ENCODE measurements around the gene CRYBG2.

CRYBG2 gene

DNA sequence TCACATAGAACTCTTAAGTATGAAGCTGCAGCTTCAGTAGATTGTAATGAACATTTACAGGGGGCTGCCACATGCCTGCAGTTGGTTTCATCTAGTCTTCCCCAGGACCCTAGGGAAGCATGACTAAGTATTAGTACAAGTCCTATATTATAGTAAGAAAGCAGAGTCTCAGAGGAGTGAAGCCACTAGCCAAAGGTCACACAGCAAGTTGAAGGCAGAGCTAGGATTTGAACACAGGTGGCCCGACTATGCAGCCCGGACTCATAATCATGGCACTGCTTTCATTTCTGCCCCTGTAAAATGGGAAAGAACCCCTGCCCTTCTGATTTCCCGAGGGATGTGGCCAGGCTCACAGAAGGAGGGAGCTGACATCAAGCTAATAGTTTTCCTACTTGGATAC, 8.4 kb upstream of the CRYBG2 start:
- no peak overlapping the region for H3K4me2 ChIP-seq (ENCODE audit: low read length)
- no peaks in the 10 kb centered on the region for H3K36me3 ChIP-seq (ENCODE audit: control insufficient read depth, insufficient read depth, low read length)
- no peak overlapping the region for H3K27ac ChIP-seq
- H3K9me3 ChIP-seq (ENCODE audit: control insufficient read depth, low read length) = no peaks in the 10 kb centered on the region
- peaks cover 10% of the 10 kb centered on the region for H3K27me3 ChIP-seq (ENCODE audit: control insufficient read depth, insufficient read depth, low read length)
- no peak overlapping the region for H3K9ac ChIP-seq
- no peak overlapping the region for H3K4me3 ChIP-seq (ENCODE audit: low read depth, low read length)
- H3K79me2 ChIP-seq = no peaks in the 10 kb centered on the region
- TF ChIP-seq, protein P1, sequence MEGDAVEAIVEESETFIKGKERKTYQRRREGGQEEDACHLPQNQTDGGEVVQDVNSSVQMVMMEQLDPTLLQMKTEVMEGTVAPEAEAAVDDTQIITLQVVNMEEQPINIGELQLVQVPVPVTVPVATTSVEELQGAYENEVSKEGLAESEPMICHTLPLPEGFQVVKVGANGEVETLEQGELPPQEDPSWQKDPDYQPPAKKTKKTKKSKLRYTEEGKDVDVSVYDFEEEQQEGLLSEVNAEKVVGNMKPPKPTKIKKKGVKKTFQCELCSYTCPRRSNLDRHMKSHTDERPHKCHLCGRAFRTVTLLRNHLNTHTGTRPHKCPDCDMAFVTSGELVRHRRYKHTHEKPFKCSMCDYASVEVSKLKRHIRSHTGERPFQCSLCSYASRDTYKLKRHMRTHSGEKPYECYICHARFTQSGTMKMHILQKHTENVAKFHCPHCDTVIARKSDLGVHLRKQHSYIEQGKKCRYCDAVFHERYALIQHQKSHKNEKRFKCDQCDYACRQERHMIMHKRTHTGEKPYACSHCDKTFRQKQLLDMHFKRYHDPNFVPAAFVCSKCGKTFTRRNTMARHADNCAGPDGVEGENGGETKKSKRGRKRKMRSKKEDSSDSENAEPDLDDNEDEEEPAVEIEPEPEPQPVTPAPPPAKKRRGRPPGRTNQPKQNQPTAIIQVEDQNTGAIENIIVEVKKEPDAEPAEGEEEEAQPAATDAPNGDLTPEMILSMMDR (IDR thresholded peaks at IDR 0.05) = no peak
- H3K4me1 ChIP-seq = no peaks in the 10 kb centered on the region
- H2AFZ ChIP-seq = no peak overlapping the region

DNA sequence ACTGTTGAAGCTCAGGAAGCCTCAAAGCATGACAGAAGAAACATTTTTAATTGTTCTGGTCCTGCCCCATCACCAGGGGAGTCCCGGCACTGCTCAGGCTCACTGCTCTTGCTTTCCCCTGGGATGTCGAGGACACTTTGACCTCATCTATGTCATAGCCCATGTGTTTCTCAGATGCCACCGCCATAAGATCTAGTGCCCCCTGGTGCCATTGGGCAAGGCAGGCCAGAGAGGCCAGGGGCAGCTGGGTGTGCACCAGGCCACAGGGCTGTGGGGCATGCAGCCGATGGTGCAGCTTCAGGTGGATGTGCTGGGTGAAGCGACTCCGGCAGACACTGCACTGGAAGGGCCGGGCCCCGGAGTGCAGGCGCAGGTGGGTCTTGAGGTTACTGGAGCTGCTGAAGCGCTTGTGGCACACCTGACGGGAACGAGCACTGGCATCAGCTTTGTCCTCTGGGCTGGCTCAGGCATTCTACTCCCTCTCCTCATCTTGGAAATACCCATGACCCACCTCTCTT, 7.7 kb upstream of the CRYBG2 start:
- no peak overlapping the region for H3K27ac ChIP-seq
- no peak overlapping the region for H3K4me2 ChIP-seq (ENCODE audit: low read length)
- no peaks in the 10 kb centered on the region for H3K9me3 ChIP-seq (ENCODE audit: control insufficient read depth, low read length)
- no peaks in the 10 kb centered on the region for H3K79me2 ChIP-seq
- H3K9ac ChIP-seq = no peak overlapping the region
- H3K4me3 ChIP-seq (ENCODE audit: low read depth, low read length) = no peak overlapping the region
- no peaks in the 10 kb centered on the region for H3K36me3 ChIP-seq (ENCODE audit: control insufficient read depth, insufficient read depth, low read length)
- TF ChIP-seq, protein P1 (IDR thresholded peaks at IDR 0.05) = no peak
- H3K4me1 ChIP-seq = no peaks in the 10 kb centered on the region
- H3K27me3 ChIP-seq (ENCODE audit: control insufficient read depth, insufficient read depth, low read length) = peaks cover 10% of the 10 kb centered on the region
- H2AFZ ChIP-seq = no peak overlapping the region

DNA sequence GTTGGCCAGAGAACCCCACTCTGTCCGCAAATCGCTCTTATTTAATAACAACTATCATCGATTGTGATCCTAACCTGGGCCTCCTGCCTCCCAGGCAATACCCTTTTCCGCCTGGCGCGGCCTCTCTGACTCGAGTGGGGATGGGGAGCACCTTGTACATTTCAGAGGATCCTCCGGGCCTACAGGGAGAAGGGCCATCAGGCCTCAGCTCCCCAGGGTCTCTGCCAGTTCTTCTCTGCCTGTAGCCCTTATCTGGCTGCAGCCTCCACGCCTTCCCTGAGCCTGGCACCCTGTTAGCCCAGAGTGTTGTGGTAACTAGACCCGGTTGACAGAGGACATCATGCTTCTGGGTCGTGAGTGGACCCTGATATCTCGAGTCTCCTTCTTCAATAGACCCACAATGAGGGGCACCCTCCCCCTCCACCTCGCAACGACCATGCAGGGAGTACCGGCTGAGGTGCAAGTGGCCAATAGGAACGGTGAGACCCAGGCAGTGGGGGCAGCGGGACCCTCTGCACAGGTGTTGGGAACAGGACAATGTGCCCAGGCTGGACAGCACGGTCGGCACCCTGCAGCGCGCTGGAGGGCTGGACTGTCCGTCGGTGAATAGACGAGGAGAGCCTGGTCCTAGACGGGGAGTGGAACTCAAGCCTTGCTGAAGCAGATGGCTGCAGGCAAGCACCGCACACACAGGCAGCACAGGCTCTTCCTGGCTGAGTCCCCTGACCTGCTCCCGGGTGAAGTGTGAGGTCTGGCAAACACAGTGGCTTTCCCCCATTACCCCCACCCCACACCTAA, 7.1 kb upstream of the CRYBG2 start:
- no peak overlapping the region for H3K9ac ChIP-seq
- H3K4me3 ChIP-seq (ENCODE audit: low read depth, low read length) = no peak overlapping the region
- H3K4me1 ChIP-seq = no peaks in the 10 kb centered on the region
- peaks cover 10% of the 10 kb centered on the region for H3K27me3 ChIP-seq (ENCODE audit: control insufficient read depth, insufficient read depth, low read length)
- H3K27ac ChIP-seq = no peak overlapping the region
- H3K4me2 ChIP-seq (ENCODE audit: low read length) = no peak overlapping the region
- H3K79me2 ChIP-seq = no peaks in the 10 kb centered on the region
- TF ChIP-seq, protein P1 (IDR thresholded peaks at IDR 0.05) = no peak
- H2AFZ ChIP-seq = no peak overlapping the region
- H3K9me3 ChIP-seq (ENCODE audit: control insufficient read depth, low read length) = no peaks in the 10 kb centered on the region
- no peaks in the 10 kb centered on the region for H3K36me3 ChIP-seq (ENCODE audit: control insufficient read depth, insufficient read depth, low read length)

DNA sequence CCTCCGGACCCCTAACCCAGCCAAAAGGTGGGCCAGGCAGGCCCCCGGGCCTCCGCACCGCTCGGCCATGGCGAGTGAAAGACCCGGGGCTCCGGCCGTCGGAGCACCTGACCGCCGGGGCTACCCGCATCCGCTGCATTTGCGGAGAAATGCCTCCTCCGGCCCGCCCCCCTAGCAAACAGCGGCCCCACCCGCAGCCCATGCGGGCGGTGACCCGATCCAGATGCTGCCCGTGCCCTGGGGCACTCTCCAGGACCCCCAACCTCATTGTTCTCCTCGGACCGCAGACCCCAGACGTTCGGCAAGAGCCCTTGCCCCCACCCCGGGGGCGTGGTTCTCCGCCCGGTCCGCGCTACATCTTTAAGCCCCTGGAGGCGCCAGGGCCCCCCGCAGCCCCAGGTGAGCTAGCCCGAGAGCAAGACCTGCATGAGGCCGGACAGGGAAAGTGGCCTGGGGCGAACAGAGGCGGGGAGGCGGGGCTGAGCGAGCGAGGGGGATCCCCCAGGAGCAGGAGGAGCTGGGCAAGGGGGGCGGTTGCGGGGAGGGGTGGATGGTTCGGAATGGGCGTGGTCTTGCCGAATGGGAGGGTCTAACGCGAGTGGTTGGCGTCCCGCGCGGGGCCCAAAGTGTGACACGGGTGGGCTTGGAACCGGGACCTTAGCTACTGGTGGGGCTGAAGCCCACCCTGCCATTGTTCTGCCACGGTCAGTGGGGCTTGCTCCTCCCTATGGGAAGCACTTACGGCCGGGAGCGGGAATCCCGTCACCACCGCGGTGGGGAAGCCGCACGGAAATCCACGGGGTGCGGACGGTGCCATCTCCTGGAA, 6.3 kb upstream of the CRYBG2 start:
- no peak overlapping the region for H3K27ac ChIP-seq

More for the DNA sequence above, 6.3 kb upstream of the CRYBG2 start:
- TF ChIP-seq, protein P1 (IDR thresholded peaks at IDR 0.05) = no peak
- Histone ChIP-seq H3K4me3 (ENCODE audit: low read depth, low read length) (peak overlapping the region; percentile 22), H3K36me3 (ENCODE audit: control insufficient read depth, insufficient read depth, low read length) (no peaks in the 10 kb centered on the region), H3K27me3 (ENCODE audit: control insufficient read depth, insufficient read depth, low read length) (peaks cover 10% of the 10 kb centered on the region), H3K79me2 (no peaks in the 10 kb centered on the region), H3K4me1 (no peaks in the 10 kb centered on the region), H3K4me2 (ENCODE audit: low read length) (peak overlapping the region; percentile 26), H3K9ac (no peak overlapping the region), H2AFZ (peak overlapping the region; percentile 66), H3K9me3 (ENCODE audit: control insufficient read depth, low read length) (no peaks in the 10 kb centered on the region)

All from parathyroid adenoma (tissue), 2 donors.